GM18511 (cell line): ENCODE results near the gene SPRR1A.
"Not testable (repeated sequence)": the region's sequence is repeated elsewhere in the genome, so short reads cannot be mapped to it uniquely, and the experiment has no call there.

Experiments
- ATAC-seq: cut with Tn5 transposase; IDR thresholded peaks from one replicate; pipeline ENCODE4 v1.9.1; 2021; ENCODE audit warnings: mild to moderate bottlenecking, moderate library complexity; ENCODE audit not compliant: unreplicated experiment

Gene SPRR1A

GRCh38 chr1:152972196-152972886 is 11.5 kb upstream of the SPRR1A start:
- no peak for ATAC-seq

GRCh38 chr1:152976688-152977087 is 7.2 kb upstream of the SPRR1A start:
- no peak for ATAC-seq

GRCh38 chr1:152977614-152978013 is 6.3 kb upstream of the SPRR1A start:
- no peak for ATAC-seq

GRCh38 chr1:152980676-152981075 is 3.2 kb upstream of the SPRR1A start:
- no peak for ATAC-seq

GRCh38 chr1:152981146-152981871 is 2.6 kb upstream of the SPRR1A start:
- ATAC-seq: no peak

GRCh38 chr1:152982076-152982475 is 1.8 kb upstream of the SPRR1A start:
- ATAC-seq: no peak

GRCh38 chr1:152983234-152983633 is 647 bp upstream of the SPRR1A start:
- ATAC-seq: no peak

- ATAC-seq: no peak
Measured at GRCh38 chr1:152986578-152986977, 2.7 kb downstream of the SPRR1A start.

GRCh38 chr1:152993186-152993585 is 9.3 kb downstream of the SPRR1A start:
- ATAC-seq: no peak

GRCh38 chr1:152995842-152996241 is 12.0 kb downstream of the SPRR1A start:
- ATAC-seq: no peak

- ATAC-seq: no peak
Measured at GRCh38 chr1:152996633-152997400, 12.9 kb downstream of the SPRR1A start.

- no peak for ATAC-seq
Measured at GRCh38 chr1:152997901-152998300, 14.0 kb downstream of the SPRR1A start.

- no peak for ATAC-seq
Measured at GRCh38 chr1:152998476-152998875, 14.6 kb downstream of the SPRR1A start.

GRCh38 chr1:152999818-153000217 is 15.9 kb downstream of the SPRR1A start:
- ATAC-seq: no peak

- ATAC-seq: no peak
Measured at GRCh38 chr1:153000294-153000693, 16.4 kb downstream of the SPRR1A start.

- no peak for ATAC-seq
Measured at GRCh38 chr1:153001382-153001781, 17.5 kb downstream of the SPRR1A start, which contains the start of gene SPRR3. Gene SPRR3 (plus strand): TSS chr1:153001749. CDS start chr1:153003021, 1,272 bp downstream.

- not testable (repeated sequence) for ATAC-seq
Measured at GRCh38 chr1:153011235-153011758, 27.4 kb downstream of the SPRR1A start.

GRCh38 chr1:153021829-153022228 is 37.9 kb downstream of the SPRR1A start:
- ATAC-seq: not testable (repeated sequence)

- not testable (repeated sequence) for ATAC-seq
Measured at GRCh38 chr1:153022340-153022739, 38.5 kb downstream of the SPRR1A start.

- no peak for ATAC-seq
Measured at GRCh38 chr1:153023109-153023508, 39.2 kb downstream of the SPRR1A start.

GRCh38 chr1:153024413-153024812 is 40.5 kb downstream of the SPRR1A start:
- no peak for ATAC-seq
